A673 (cell line): ENCODE data around the gene SLC4A7. TPM values are rescaled to one million over a fixed set of nuclear protein-coding genes. Genes with fewer than 3 reads are reported as not detected.

ENCODE experiments used
- BruUV-seq: library from RNA; stranded (reverse); fragments of 400-500 nt; replicated peaks from 2 replicates; lab custom pipeline; 2021; lab: Mats Ljungman, UMichigan
- CTCF ChIA-PET: fragments of 300-600 bp; sonication (Branson Sonifier 250); formaldehyde crosslinking; loops from one replicate; lab custom pipeline; 2022; ENCODE audit warnings: antibody characterized with exemption; lab: Charles Lee
- POLR2A ChIA-PET: fragments of 300-600 bp; sonication (Branson Sonifier 250); formaldehyde crosslinking; loops from one replicate; lab custom pipeline; 2022; ENCODE audit warnings: antibody characterized with exemption; ENCODE audit not compliant: low non-redundant PET; lab: Charles Lee
- DNase-seq: peaks from one replicate; pipeline ENCODE4 v3.0.0-alpha.2; 2015; ENCODE audit warnings: low spot score
- H3K27ac ChIP-seq: fragments of 200-600 bp; sonication (generic); 2 replicates; pipeline ENCODE4 v1.5.1; 2016; ENCODE audit warnings: mixed run types, low read depth, mild to moderate bottlenecking, mixed read lengths, antibody characterized with exemption, low read length; ENCODE audit not compliant: poor library complexity, severe bottlenecking
- H3K27me3 ChIP-seq: fragments of 200-600 bp; sonication (generic); replicated peaks from 2 replicates; pipeline ENCODE4 v1.6.1; 2017; ENCODE audit warnings: mixed run types, low read depth, mild to moderate bottlenecking, mixed read lengths, antibody characterized with exemption, low read length; ENCODE audit not compliant: insufficient read depth, poor library complexity
- H3K36me3 ChIP-seq: fragments of 200-600 bp; sonication (generic); 2 replicates; pipeline ENCODE4 v1.6.1; 2016; ENCODE audit warnings: mixed run types, mild to moderate bottlenecking, mixed read lengths, antibody characterized with exemption, low read length; ENCODE audit not compliant: insufficient read depth, poor library complexity, severe bottlenecking
- H3K4me1 ChIP-seq: fragments of 200-600 bp; sonication (generic); 2 replicates; pipeline ENCODE4 v1.6.1; 2017; ENCODE audit warnings: mixed run types, mild to moderate bottlenecking, mixed read lengths, antibody characterized with exemption, low read length; ENCODE audit not compliant: insufficient read depth, poor library complexity, severe bottlenecking
- H3K4me3 ChIP-seq: fragments of 200-600 bp; sonication (generic); 2 replicates; pipeline ENCODE4 v1.5.1; 2016; ENCODE audit warnings: low read depth, mixed run types, mild to moderate bottlenecking, mixed read lengths, low read length; ENCODE audit not compliant: poor library complexity, severe bottlenecking
- H3K9me3 ChIP-seq: fragments of 200-600 bp; sonication (generic); 2 replicates; pipeline ENCODE4 v1.6.1; 2016; ENCODE audit warnings: mixed run types, low read depth, mild to moderate bottlenecking, mixed read lengths, antibody characterized with exemption, low read length; ENCODE audit not compliant: poor library complexity, severe bottlenecking
- CTCF ChIP-seq: fragments of 300-800, 200-600 bp; sonication (generic); conservative IDR thresholded peaks from 2 replicates; pipeline ENCODE4 v1.5.1; 2017; ENCODE audit warnings: low read depth, mild to moderate bottlenecking, antibody characterized with exemption, low read length, moderate library complexity, mixed read lengths
- EZH2 ChIP-seq: fragments of 200-600 bp; sonication (generic); IDR thresholded peaks from 2 replicates; pipeline ENCODE4 v1.6.1; 2017; ENCODE audit warnings: borderline replicate concordance, low read depth, mild to moderate bottlenecking, mixed read lengths, antibody characterized with exemption, low read length; ENCODE audit not compliant: poor library complexity, severe bottlenecking
- intact Hi-C: fragments of 100-400 bp; cut with micrococcal nuclease; formaldehyde crosslinking; loops from one replicate; pipeline ENCODE4 v1.10.0; 2022; ENCODE audit not compliant: unreplicated experiment
- total RNA-seq: library from RNA; stranded (reverse); gene quantifications from 2 replicates; pipeline ENCODE4 v1.2.3, GENCODE V29; 2021

SLC4A7 gene
- total RNA-seq, 1 experiment from 2014 or later: 22.6 TPM

- no TSS peak for BruUV-seq
These were observed 127.2 kb downstream of the SLC4A7 start for GRCh38 chr3:27356976-27357375.

GRCh38 chr3:27354588-27355203 lies 129.5 kb downstream of the SLC4A7 start:
- H3K27me3 ChIP-seq: no peaks in the 10 kb centered on the region
- ChIA-PET POLR2A (no interaction called here), CTCF (no interaction called here)
- peaks cover 16% of the 10 kb centered on the region for H3K4me1 ChIP-seq
- no peaks in the 10 kb centered on the region for H3K9me3 ChIP-seq
- no peak for TF ChIP-seq EZH2
- TF ChIP-seq CTCF: no peak
- H3K36me3 ChIP-seq: no peaks in the 10 kb centered on the region
- no peak for DNase-seq
- no peak overlapping the region for H3K4me3 ChIP-seq
- intact Hi-C loops: loop anchor here (5.0 kb wide), 1 partner anchor 328 kb away; no protein-coding TSS in a partner anchor
- BruUV-seq: no TSS peak
- no peak overlapping the region for H3K27ac ChIP-seq

More at GRCh38 chr3:27356976-27357375, 127.2 kb downstream of the SLC4A7 start:
- POLR2A ChIA-PET: no interaction called here
- H3K9me3 ChIP-seq: no peaks in the 10 kb centered on the region
- H3K36me3 ChIP-seq: no peaks in the 10 kb centered on the region
- intact Hi-C loops: loop anchor here (1.0 to 5.0 kb wide), 2 partner anchors 110 to 325 kb away; no protein-coding TSS in a partner anchor
- DNase-seq: no peak
- no peak for TF ChIP-seq EZH2
- TF ChIP-seq CTCF: no peak
- H3K27ac ChIP-seq: no peak overlapping the region
- H3K4me3 ChIP-seq: no peak overlapping the region
- peaks cover 16% of the 10 kb centered on the region for H3K4me1 ChIP-seq
- no peaks in the 10 kb centered on the region for H3K27me3 ChIP-seq
- CTCF ChIA-PET: no interaction called here

DNA sequence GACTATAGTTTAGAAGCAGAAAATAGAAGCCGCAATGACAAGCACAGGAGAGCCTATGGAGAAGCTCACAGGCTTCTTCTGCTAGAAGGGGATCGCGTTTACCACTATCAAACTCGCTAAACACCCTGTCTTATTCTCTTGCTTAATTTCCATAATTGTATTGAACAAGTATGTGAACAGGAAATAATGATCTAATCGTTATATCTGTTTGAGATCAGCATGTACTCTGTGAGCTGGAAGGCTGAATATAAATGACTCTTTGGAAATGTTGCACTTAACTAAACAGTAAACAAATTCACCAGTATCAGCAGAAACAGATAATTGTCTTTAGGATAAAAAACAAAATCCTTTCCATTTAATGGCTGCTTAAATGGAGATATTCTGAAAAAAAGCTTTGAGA lies 130.0 kb downstream of the SLC4A7 start:
- H3K9me3 ChIP-seq: no peaks in the 10 kb centered on the region
- intact Hi-C loops: no loop called here
- ChIA-PET CTCF (no interaction called here), POLR2A (no interaction called here)
- H3K27ac ChIP-seq: no peak overlapping the region
- H3K27me3 ChIP-seq: no peaks in the 10 kb centered on the region
- H3K4me1 ChIP-seq: peaks cover 11% of the 10 kb centered on the region
- no peak overlapping the region for H3K4me3 ChIP-seq
- TF ChIP-seq CTCF: no peak
- TF ChIP-seq EZH2: no peak
- DNase-seq: no peak
- BruUV-seq: no TSS peak
- H3K36me3 ChIP-seq: no peaks in the 10 kb centered on the region
